ENCODE measurements around the gene LAMA5.

The LAMA5 gene

DNA sequence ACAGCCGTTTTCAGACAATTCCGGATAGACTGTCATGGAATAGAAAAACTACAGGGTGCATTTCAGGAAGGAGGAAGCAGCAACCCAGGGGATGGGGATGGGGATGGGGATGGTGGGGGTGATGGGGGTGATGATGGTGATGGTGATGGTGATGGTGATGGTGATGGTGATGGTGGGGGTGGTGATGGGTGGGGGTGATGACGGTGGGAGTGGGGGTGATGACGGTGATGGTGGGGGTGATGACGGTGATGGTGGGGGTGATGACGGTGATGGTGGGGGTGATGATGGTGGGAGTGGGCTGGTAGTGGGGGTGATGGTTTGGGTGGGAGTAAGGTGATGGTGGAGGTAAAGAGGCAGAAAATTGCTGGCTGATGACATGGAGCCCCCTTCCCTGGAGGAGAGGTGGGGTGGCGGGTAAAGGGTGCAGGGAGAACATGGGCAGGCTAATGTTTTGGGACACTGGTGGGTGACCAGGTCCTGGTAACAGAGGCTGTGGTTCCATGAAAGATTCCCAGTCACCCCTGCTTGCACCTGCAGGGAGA is 17.5 kb downstream of the LAMA5 start:
- no peak for DNase-seq (ENCODE audit: low spot score)

DNA sequence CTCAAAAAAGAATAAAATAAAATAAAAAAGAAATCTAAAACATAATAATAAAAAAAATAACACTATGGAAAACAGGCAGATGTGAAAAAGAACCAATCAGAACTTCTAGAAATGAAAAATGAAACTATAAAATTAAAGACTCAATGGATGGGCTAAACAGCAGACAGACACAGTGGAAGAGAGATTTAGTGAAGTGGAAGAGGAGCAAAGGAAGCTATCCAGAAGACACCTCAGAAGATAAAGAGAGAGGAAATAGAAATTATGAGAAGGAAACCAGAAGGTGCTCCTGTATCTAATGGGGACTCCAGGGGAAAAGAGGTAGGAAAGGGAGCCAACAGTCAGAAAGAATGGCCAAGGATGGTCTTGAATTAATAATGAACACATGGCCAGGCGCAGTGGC is 18.5 kb downstream of the LAMA5 start:
- DNase-seq (ENCODE audit: low spot score), result no peak

DNA sequence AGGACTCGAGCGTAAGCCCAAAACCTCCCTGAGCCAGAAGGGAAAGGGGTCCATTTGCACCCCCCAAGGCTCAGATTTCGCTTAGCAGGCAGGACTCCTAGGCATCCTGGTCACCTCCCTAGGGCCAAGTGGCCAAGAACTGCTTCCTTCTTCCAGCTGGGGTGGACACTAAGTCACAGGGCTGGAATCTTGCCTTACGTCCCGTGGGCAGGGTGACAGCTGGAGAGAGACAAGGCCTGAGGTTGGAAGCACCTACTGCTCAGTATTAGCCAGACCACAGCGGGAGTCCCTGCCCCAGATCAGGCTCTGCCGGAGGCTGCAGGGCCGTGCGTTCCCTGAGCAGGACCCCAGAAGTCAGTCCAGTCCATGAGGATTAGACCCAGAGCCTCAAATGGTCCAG is 19.7 kb downstream of the LAMA5 start:
- DNase-seq (ENCODE audit: low spot score), result no peak

DNA sequence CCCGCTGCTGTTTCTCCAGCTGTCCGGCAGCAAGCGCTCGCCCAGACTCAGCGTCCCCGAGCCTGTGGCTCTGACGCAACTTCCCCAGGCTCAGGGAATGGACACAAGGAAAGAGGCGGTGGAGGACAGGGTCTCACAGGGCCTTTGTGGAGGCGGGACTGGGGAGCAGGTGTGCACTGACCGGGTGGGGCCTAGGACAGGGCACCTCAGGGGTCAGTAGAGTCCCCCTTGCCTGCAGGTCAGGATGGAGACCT is 20.0 kb downstream of the LAMA5 start:
- no peak for DNase-seq (ENCODE audit: low spot score)

DNA sequence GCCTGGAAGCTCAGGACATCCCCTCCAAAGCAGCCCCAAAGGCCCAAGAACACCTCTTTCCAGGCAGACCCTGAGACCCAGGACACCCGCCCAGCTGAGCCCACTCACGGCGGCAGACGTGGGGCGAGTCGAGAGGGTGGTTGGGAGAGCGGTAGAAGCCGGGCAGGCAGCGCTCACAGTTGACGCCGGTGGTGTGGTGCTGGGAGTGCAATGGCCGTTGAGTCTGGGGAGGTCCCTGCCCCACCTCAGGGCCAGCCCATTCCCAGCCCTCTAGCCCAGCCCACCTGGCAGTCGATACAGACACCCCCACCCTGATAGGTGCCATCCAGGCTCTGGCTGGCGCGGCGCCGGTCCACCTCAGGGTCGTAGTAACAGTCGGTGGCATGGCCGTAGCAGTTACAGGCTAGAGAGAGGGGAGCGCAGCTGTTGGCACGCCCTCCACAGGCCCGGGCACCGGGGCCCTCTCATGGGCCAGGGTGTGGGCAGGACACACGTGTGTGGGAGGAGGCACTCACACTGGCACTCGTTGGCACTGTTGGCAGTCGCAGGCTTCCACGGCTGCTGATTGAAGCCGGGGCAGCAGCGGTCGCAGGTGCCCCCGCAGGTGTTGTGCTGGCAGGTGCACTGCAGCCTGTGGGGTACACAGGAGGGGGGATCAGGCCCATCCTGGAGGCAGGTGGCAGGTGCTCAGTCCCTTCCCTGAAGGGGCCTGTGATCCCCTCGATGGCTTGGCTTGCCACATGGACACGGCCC is 20.5 kb downstream of the LAMA5 start:
- no peak for DNase-seq (ENCODE audit: low spot score)

DNA sequence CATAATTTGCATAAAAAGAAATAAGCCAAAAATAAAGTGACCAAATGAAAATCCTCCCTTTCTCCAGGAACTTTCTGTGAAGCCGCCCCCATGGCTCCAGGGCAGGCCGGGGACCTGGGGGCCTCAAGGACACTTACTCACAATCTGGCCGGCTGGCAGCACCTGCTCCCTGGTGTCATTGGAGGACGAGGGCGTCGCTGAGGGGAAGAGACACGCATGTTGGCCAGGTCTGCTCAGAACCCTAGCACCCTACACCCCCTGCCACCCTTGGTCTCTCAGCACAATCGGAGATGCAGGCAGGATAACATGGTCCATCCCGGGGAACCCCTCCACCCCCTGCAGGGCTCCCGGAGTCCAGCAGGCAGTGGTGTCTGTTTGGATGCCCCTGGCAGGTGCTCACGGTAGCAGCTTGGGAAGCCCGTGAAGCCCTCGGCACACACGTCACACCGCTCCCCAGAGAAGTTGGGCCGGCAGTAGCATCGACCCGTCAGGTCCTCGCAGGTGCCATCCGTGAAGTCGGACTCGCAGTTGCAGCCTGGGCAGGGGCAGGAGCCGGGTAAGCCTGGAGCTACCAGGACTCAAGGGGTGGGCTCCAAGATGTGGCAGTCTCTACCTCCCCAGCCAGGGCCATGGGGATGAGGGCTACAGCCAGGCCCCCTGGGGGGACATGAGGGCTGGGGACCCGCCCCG is 21.3 kb downstream of the LAMA5 start:
- no peak for DNase-seq (ENCODE audit: low spot score)

DNA sequence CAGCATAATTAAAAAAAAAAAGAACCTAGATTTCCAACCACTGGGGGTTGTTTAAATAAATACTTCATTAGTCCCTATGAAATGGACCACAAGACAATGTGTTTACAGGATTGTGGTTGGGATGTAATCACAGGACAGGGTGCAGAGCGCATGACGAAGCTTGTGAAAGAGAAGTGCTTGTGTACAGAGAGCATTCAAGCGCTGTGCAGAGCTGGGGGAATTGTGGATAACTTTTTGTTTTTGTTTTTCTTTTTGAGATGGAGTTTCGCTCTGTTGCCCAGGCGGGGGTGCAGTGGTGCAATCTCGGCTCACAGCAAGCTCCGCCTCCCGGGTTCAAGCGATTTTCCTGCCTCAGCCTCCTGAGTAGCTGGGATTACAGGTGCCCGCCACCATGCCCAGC is 22.3 kb downstream of the LAMA5 start:
- no peak for DNase-seq (ENCODE audit: low spot score)

DNA sequence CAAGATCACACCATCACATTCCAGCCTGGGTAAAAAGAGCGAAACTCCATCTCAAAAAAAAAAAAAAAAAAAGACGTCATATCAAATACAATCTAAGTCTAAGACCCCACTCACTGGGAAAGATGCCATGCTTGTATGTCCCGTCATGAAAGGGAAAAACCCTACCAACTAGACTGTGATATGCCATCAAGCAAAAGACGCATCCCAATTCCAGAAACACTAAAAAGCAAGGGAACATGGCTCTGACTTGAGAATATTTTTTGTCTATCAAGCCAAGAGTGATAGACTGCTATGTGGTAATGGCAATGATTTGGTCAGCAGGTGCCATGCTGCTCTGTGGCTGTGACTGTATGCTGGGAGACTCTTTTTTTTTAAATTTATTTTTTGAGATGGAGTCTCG is 23.0 kb downstream of the LAMA5 start:
- DNase-seq (ENCODE audit: low spot score), result no peak

DNA sequence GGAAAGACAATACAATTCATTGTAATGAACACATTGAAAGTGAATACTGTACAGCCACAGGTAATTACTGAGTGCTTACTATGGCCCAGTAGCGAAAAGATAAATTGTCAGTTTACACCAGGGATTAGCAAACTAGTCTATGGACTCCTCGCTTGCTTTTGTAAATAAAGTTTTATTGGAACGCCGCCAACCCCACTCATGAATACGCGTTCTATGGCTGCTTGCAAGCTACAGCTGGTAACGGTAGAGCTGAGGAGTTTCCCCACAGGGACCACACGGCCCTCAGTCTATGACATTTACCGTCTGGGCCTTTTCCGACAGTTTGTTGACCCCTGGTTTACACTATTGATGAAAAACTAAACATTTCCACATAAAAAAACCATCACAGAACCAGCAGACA is 24.2 kb downstream of the LAMA5 start:
- no peak for DNase-seq (ENCODE audit: low spot score)

DNA sequence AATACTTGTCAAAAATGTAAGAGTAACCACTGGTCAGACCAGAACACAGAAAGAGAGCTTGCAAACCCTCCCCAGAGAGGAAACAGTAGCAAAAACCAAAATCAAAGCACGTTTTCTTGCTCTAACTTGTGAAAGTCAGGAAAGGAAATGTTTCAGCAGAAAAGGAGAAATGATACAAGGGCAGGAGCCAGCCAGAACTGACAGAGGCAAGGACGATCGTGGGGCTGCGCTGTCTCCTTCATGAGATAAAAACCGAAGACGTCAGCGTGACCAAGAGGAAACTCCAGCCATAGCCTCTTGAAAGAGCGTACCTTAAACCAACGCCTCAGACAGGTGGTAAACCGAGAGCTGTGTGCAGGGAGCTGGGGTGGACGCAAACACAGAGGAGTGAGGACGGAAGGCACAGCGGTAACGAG is 27.5 kb downstream of the LAMA5 start:
- no peak for DNase-seq (ENCODE audit: low spot score)

DNA sequence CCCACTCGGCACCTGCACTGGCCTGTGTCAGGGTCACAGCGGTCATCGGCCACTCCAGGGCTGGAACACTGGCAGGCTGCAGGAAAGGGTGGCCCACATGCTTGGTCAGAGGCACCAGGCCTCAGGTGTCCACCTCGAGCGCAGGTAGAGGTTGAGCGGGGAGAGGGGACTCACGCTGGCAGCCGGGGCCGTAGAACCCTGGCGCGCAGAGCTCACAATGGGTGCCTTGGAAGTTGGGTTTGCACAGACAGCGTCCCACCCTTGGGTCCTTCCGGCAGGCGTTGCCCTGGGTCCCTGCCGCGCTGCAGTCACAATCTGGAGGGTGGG is 28.9 kb downstream of the LAMA5 start:
- DNase-seq (ENCODE audit: low spot score), result no peak

DNA sequence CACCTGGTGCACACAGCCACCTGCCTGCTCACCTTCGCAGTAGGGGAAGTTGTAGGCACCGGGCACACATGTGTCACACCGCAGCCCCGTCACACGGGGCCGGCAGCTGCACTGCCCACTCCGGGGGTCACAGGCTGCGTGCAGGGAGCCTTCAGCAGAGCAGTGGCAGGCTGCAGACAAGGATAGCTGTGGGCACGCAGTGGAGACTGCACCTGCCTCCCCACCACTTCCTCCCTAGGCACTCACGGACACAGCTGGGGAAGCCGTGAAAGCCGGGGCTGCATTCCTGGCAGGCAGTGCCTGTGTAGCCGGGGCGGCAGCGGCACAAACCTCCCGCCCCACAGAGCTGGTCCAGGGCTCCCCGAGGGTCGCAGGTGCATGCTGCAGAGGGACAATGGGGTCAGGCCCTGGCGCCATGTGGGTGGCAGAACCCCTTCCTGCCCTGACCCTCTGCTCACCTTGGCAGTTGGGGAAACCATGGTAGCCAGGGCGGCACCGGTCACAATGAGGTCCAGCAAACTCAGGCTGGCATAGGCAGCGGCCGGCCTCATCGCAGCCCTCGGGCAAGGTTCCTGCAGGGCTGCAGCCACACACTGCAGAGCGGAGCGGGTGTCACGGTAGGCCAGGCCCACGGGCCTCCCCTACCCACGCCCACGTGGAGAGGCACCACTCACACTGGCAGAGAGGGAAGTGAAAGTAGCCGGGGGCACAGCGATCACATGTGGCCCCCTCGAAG is 29.4 kb downstream of the LAMA5 start:
- no peak for DNase-seq (ENCODE audit: low spot score)

DNA sequence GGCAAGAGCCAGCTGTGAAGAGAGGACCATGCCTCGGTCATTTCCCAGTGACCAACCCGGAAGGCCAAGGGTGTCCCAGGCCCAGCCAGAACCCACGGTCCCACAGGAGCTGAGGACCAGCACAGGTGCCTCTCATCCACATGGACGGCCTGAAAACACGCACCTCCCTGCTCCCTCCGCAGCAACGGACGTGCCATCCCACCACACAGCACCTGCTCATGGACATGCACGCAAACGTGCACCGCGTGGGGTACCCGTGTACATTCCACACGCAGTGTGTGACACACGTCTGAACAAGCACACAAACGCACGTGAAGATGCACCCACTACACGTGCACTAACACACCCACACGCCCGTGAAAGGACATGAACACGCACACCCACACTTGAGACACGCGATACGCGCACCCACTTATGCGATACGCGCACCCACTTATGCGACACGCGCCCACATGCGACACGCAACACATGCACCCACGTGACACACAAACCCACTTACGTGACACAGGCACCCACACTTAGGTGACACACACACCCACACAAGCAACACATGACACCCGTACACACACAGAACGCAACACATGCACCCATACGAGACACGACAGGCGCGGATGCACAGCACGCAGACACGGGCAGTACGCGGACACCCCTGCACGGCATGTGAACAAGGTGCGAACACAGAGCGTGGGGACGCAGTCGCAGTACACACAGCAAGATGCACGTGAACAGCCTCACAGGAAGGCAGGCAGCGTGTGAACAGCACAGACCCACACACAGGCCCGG is 30.1 kb downstream of the LAMA5 start:
- no peak for DNase-seq (ENCODE audit: low spot score)

DNA sequence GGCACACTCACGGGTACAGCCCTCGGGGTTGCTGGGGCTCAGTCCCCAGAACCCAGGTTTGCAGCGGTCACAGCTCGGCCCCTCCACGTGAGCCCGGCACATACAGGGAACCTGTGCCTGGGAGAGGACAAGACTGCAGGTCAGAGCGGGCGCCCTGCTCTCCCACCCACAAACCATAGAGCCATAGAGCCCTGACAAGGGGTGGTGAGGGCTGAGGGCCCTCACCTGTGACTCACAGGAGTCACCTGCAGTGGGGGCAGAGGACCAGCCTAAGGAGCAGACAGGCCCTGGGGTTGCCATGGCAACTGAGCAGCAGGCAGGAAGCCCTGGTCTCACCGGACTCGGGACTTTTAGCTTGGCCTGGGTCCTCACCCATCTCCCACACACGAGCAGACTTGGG is 30.8 kb downstream of the LAMA5 start:
- DNase-seq (ENCODE audit: low spot score), result no peak

DNA sequence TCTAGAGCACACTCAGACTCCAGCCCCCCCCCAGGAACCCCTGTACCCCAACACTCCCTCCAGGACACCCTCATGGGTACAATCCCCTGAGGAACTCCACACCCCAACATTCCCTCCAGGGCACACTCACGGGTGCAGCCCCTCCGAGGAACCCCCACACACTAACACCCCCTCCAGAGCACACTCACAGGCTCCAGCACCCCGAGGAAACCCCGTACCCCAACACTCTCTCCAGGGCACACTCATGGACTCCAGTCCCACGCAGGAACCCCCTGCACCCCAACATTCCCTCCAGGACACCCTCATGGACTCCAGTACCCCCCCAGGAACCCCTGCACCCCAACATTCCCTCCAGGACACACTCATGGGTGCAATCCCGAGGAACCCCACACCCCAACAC is 31.6 kb downstream of the LAMA5 start:
- DNase-seq (ENCODE audit: low spot score), result no peak

DNA sequence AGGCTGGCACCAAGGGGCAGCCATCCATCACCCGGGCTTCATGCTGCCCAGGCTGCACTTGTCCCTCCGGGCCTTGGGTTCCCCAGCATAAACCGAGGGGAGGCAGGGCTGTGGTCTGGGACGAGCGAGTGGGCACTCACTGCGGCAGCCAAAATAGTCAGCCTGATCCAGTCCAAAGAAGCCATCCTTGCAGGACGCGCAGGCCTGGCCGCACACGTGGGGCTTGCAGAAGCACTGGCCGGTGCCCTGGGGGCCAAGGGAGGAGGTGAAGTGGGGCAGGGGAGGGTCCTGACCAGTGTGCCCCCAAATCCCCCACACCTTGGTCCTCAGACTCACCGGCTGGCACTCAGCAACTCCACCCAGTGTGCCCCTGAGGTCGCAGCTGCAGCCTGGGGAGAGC is 32.2 kb downstream of the LAMA5 start:
- no peak for DNase-seq (ENCODE audit: low spot score)

DNA sequence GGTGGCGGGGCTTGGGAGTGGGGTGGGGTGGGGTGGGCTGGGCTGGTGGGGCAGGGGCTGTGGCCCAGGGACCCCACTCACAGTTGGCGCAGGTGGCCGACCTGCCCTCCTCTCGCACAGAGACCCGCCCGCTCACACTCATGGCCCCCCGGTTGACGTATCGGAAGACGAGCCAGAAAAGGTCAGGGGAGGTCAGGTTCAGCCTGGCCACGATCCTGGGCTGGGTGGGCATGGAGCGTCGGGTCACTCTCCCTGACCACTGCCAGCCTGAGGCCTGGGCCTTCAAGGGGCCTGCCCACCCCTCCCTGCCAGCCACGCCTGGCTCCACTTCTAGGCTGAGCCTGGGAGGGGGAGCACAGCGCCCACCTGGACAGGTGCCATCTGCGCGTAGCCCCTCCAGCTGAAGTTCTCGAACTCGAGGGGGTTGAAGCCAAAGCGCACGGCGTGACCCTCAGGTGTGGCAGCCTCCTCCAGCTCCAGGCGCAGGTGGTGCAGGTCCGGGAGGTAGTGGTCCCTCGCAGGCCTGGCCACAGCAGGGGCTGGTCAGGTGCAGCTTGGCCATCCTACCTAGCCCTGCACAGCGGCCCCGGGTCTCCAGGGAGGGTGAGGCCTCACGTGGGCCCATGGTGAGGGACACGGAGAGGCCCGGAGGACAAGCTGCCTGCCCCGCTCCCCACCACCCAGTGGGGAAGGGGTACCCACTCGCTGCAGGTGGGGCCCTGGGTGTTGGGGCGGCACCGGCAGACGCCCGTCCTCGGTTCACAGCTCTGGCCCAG is 33.1 kb downstream of the LAMA5 start:
- no peak for DNase-seq (ENCODE audit: low spot score)

DNA sequence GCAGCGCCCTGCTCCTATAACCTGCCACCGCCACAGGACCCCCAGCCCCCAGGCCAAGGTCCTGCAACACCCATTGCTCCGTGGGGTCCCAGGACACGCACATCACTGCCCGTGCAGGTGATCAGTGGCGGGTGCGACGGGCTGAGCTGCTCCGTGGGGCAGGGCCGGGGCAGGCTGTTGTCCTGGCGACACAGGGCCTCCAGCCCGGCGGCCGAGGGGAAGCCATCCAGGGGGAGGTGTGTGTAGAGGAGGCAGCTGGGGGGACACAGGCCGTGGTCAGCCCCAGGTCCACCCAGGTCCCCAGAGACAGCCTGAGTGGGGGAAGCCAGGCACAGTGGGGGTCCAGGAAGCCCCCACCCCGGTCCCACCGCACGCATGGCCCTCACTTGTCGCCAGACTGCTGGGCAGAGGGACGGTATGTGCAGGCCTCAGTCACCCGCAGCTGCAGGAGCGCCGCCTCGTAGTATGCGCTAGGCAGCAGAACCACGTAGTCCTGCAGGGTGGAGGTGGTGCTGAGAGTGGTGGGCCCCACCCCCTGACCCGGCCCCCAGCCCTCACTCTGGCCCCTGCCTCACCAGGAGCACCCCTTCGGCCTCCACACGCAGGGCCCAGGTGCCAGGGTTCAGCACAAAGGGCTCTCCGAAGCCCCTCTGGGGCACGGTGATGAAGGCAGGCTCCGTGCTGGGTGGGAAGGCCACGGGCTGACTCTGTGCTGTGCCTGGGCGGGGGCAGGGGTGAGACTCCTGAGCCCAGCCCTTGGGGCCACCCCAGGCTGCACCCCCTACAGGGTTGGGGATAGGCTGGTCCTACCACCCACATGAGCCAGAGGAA is 33.9 kb downstream of the LAMA5 start:
- DNase-seq (ENCODE audit: low spot score), result no peak

DNA sequence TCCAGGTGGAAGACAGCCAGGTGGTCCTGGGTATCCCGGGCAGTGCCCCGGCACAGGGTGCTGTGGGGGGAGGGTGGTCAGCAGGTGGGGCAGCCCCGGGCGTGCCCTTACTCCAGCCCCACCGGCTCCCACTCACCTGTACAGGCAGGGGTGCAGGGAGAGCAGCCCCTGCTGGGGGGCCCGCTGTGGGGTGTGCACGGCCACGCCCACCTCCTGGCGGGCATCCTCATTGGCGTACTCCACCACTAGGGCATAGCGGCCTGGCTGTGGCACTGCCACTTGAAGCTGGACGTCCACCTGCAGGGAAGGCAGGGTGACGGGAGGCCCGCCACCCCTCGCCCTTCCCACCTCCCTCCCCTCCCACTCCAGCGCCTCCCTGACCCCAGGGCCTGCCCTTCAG is 34.7 kb downstream of the LAMA5 start:
- no peak for DNase-seq (ENCODE audit: low spot score)

DNA sequence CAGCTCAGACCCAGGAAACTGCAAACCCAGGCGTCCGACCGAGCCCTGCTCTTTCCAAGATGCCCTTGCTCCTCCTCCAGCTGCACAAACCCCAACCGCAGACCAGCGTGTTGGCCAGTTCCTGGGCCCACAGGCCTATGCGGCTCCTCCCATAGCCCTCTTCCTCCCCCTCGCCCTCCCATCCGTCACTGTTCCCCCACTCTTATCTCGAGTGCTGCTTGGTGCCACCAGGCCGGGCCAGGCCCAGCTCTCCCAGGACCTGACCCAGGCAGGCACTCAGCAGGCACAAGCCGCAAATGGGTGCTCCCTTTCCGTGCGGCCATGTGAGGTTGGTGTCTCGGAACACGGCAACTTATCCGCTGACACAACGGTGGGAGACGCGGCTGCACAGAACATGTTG is 35.8 kb downstream of the LAMA5 start:
- DNase-seq (ENCODE audit: low spot score), result no peak
